IMR-90 (cell line): ENCODE results near the gene P2RX5. TPM values are rescaled to one million over a fixed set of nuclear protein-coding genes. Genes with fewer than 3 reads are reported as not detected.

ENCODE experiments used
- ATAC-seq: fragments of 200-7000 bp; cut with Tn5 transposase; 2 replicates; pipeline ENCODE4 v1.9.1; 2020; ENCODE audit warnings: low read depth, mild to moderate bottlenecking, moderate library complexity
- BruUV-seq: library from RNA; stranded (reverse); fragments of 400-500 nt; replicated peaks from 2 replicates; lab custom pipeline; 2021; lab: Mats Ljungman, UMichigan
- CTCF ChIA-PET: fragments of 300-600 bp; formaldehyde crosslinking; extraction: SDS; loops from one replicate; lab custom pipeline; 2021; ENCODE audit warnings: antibody characterized with exemption; lab: Yijun Ruan, JAX
- POLR2A ChIA-PET: fragments of 300-600 bp; sonication (Branson Sonifier 250); formaldehyde crosslinking; loops from one replicate; lab custom pipeline; 2022; ENCODE audit warnings: antibody characterized with exemption; ENCODE audit not compliant: unreplicated experiment; lab: Charles Lee
- DNase-seq: peaks from one replicate; pipeline ENCODE4 v3.0.0; 2013
- H2AFZ ChIP-seq: replicated peaks from 2 replicates; pipeline ENCODE3; 2013; ENCODE audit warnings: low read length, mild to moderate bottlenecking; ENCODE audit not compliant: poor library complexity
- H2AK5ac ChIP-seq: 2 replicates; pipeline ENCODE4 v1.6.1; 2013; ENCODE audit warnings: low read depth, low read length, inconsistent platforms
- H2AK9ac ChIP-seq: replicated peaks from 2 replicates; pipeline ENCODE3; 2013; ENCODE audit warnings: mild to moderate bottlenecking, low read depth, low read length, moderate library complexity; ENCODE audit not compliant: poor library complexity
- H2BK120ac ChIP-seq: 2 replicates; pipeline ENCODE4 v1.6.1; 2013; ENCODE audit warnings: low read depth, low read length, inconsistent platforms
- H2BK15ac ChIP-seq: 3 replicates; pipeline ENCODE4 v1.6.1; 2013; ENCODE audit warnings: low read depth, low read length, inconsistent platforms
- H2BK20ac ChIP-seq: 2 replicates; pipeline ENCODE4 v1.6.1; 2013; ENCODE audit warnings: low read depth, mild to moderate bottlenecking, inconsistent platforms, low read length, moderate library complexity
- H2BK5ac ChIP-seq: 2 replicates; pipeline ENCODE4 v1.6.1; 2013; ENCODE audit warnings: mild to moderate bottlenecking, low read depth, low read length, inconsistent platforms; ENCODE audit not compliant: poor library complexity, severe bottlenecking
- H3K14ac ChIP-seq: replicated peaks from 2 replicates; pipeline ENCODE4 v1.6.1; 2013; ENCODE audit warnings: low read depth, low read length, inconsistent platforms
- H3K18ac ChIP-seq: 2 replicates; pipeline ENCODE4 v1.6.1; 2013; ENCODE audit warnings: low read depth, low read length, control low read depth
- H3K23ac ChIP-seq: 2 replicates; pipeline ENCODE4 v1.6.1; 2013; ENCODE audit warnings: low read depth, low read length, inconsistent platforms
- H3K27ac ChIP-seq: 2 replicates; pipeline ENCODE4 v1.5.1; 2013; ENCODE audit warnings: mild to moderate bottlenecking, control low read depth, low read length; ENCODE audit not compliant: insufficient read depth
- H3K27me3 ChIP-seq: 2 replicates; pipeline ENCODE4 v1.6.1; 2013; ENCODE audit warnings: low read length; ENCODE audit not compliant: control insufficient read depth, insufficient read depth
- H3K36me3 ChIP-seq: 2 replicates; pipeline ENCODE4 v1.6.1; 2013; ENCODE audit warnings: low read length, mixed read lengths; ENCODE audit not compliant: control insufficient read depth, insufficient read depth
- H3K4ac ChIP-seq: 2 replicates; pipeline ENCODE4 v1.6.1; 2013; ENCODE audit warnings: low read depth, low read length, inconsistent platforms
- H3K4me1 ChIP-seq: 2 replicates; pipeline ENCODE4 v1.6.1; 2013; ENCODE audit warnings: low read length, mixed read lengths; ENCODE audit not compliant: control insufficient read depth, insufficient read depth
- H3K4me2 ChIP-seq: 2 replicates; pipeline ENCODE4 v1.6.1; 2013; ENCODE audit warnings: low read depth, mild to moderate bottlenecking, control low read depth, low read length, moderate library complexity
- H3K4me3 ChIP-seq: 2 replicates; pipeline ENCODE4 v1.5.1; 2013; ENCODE audit warnings: low read depth, mild to moderate bottlenecking, control low read depth, low read length, moderate library complexity; ENCODE audit not compliant: insufficient read depth
- H3K56ac ChIP-seq: 2 replicates; pipeline ENCODE4 v1.6.1; 2013; ENCODE audit warnings: low read length, inconsistent platforms; ENCODE audit not compliant: insufficient read depth; ENCODE audit errors: extremely low read depth
- H3K79me1 ChIP-seq, 2 experiments: 2 replicates each; pipeline ENCODE4 v1.6.1; 2013; ENCODE audit warnings: low read length in 2 of 2, inconsistent platforms in 1 of 2, low read depth in 1 of 2
- H3K9ac ChIP-seq: 2 replicates; pipeline ENCODE4 v1.6.1; 2013; ENCODE audit warnings: low read depth, low read length, control low read depth
- H3K9me1 ChIP-seq: 2 replicates; pipeline ENCODE4 v1.6.1; 2013; ENCODE audit warnings: low read length, inconsistent platforms; ENCODE audit not compliant: insufficient read depth
- H3K9me3 ChIP-seq: 2 replicates; pipeline ENCODE4 v1.6.1; 2013; ENCODE audit warnings: low read length; ENCODE audit not compliant: control insufficient read depth, insufficient read depth
- H4K20me1 ChIP-seq: 2 replicates; pipeline ENCODE4 v1.6.1; 2013; ENCODE audit warnings: low read length, inconsistent platforms; ENCODE audit not compliant: insufficient read depth
- H4K5ac ChIP-seq: 2 replicates; pipeline ENCODE4 v1.6.1; 2013; ENCODE audit warnings: mild to moderate bottlenecking, low read depth, low read length, control low read depth
- H4K8ac ChIP-seq, 2 experiments: 2 replicates each; pipeline ENCODE4 v1.6.1; 2013; ENCODE audit warnings: low read depth in 2 of 2, low read length in 2 of 2, control low read depth in 1 of 2, inconsistent platforms in 1 of 2
- H4K91ac ChIP-seq: 2 replicates; pipeline ENCODE4 v1.6.1; 2013; ENCODE audit warnings: low read depth, low read length, inconsistent platforms; ENCODE audit not compliant: insufficient read depth
- BHLHE40 ChIP-seq: fragments of 150-350 bp; IDR thresholded peaks from 2 replicates; pipeline ENCODE4 v1.6.1; 2016; ENCODE audit warnings: mild to moderate bottlenecking, low read depth, low read length
- CEBPB ChIP-seq: IDR thresholded peaks from 2 replicates; pipeline ENCODE4 v1.6.1; 2012; ENCODE audit warnings: low read depth, low read length, improper control_type of control experiment
- CHD1 ChIP-seq: IDR thresholded peaks from 2 replicates; pipeline ENCODE4 v1.6.1; 2012; ENCODE audit warnings: low read depth, low read length, improper control_type of control experiment
- CTCF ChIP-seq: conservative IDR thresholded peaks from 2 replicates; pipeline ENCODE4 v1.5.1; 2012; ENCODE audit warnings: mild to moderate bottlenecking, low read depth, low read length, improper control_type of control experiment
- FOS ChIP-seq: fragments of 150-350 bp; IDR thresholded peaks from 2 replicates; pipeline ENCODE4 v1.6.1; 2016; ENCODE audit warnings: low read depth, low read length
- MAFK ChIP-seq: IDR thresholded peaks from 2 replicates; pipeline ENCODE4 v1.6.1; 2012; ENCODE audit warnings: low read depth, low read length, improper control_type of control experiment
- MAZ ChIP-seq: IDR thresholded peaks from 2 replicates; pipeline ENCODE4 v1.6.1; 2012; ENCODE audit warnings: low read depth, mild to moderate bottlenecking, low read length, improper control_type of control experiment, moderate library complexity, borderline replicate concordance
- MXI1 ChIP-seq: IDR thresholded peaks from 2 replicates; pipeline ENCODE4 v1.6.1; 2012; ENCODE audit warnings: low read depth, mild to moderate bottlenecking, low read length, moderate library complexity, borderline replicate concordance
- NFE2L2 ChIP-seq: fragments of 150-350 bp; IDR thresholded peaks from 2 replicates; pipeline ENCODE4 v1.6.1; 2016; ENCODE audit warnings: low read depth, mild to moderate bottlenecking, low read length
- POLR2A ChIP-seq: IDR thresholded peaks from 2 replicates; pipeline ENCODE4 v1.6.1; 2012; ENCODE audit warnings: mild to moderate bottlenecking, low read depth, low read length
- RAD21 ChIP-seq: IDR thresholded peaks from 2 replicates; pipeline ENCODE4 v1.6.1; 2012; ENCODE audit warnings: low read length, improper control_type of control experiment
- RCOR1 ChIP-seq: IDR thresholded peaks from 2 replicates; pipeline ENCODE4 v1.6.1; 2012; ENCODE audit warnings: mild to moderate bottlenecking, low read length, improper control_type of control experiment; ENCODE audit not compliant: insufficient replicate concordance
- RFX5 ChIP-seq: IDR thresholded peaks from 2 replicates; pipeline ENCODE4 v1.8.0; 2012; ENCODE audit warnings: low read depth, mild to moderate bottlenecking, low read length, moderate library complexity
- SMC3 ChIP-seq: fragments of 150-350 bp; IDR thresholded peaks from 2 replicates; pipeline ENCODE4 v1.6.1; 2016; ENCODE audit warnings: low read depth, mild to moderate bottlenecking, antibody characterized with exemption, low read length, moderate library complexity
- WGBS, 2 experiments: methylation state at CpG; one replicate each; pipeline versions ENCODE4 v1.1.5 to v1.1.7; 2013; ENCODE audit warnings: missing lambda C conversion rate in 2 of 2; ENCODE audit not compliant: insufficient read length in 1 of 2; ENCODE audit errors: extremely low coverage in 2 of 2; 5-methylcytosine and 5-hydroxymethylcytosine counted together
- dilution Hi-C: fragments of 300-500 bp; cut with HindIII; formaldehyde crosslinking; loops from one replicate; pipeline ENCODE4 v1.14.3; 2018; ENCODE audit warnings: low sequenced_read_pairs; ENCODE audit not compliant: unreplicated experiment
- in situ Hi-C: fragments of 300-500 bp; cut with MboI; formaldehyde crosslinking; loops from 3 replicates; pipeline ENCODE4 v1.14.3; 2019; ENCODE audit warnings: low sequenced_read_pairs, inconsistent platforms, mixed read lengths
- intact Hi-C: fragments of 100-400 bp; cut with micrococcal nuclease; formaldehyde crosslinking; loops from 2 replicates; pipeline ENCODE4 v1.10.0; 2022
- polyA plus RNA-seq, 3 experiments: library from polyadenylated mRNA; depleted of rRNA; stranded (reverse); fragments of >200 nt; gene quantifications; 2 replicates each; pipeline ENCODE4 v1.2.3, GENCODE V29; 2012; ENCODE audit warnings: low replicate concordance in 1 of 3
- total RNA-seq: library from RNA; depleted of rRNA; stranded (reverse); fragments of >200 nt; gene quantifications from 2 replicates; pipeline ENCODE4 v1.2.3, GENCODE V29; 2012
- TF ChIP-seq, protein P1 (sequence below): fragments of 150-350 bp; IDR thresholded peaks from 2 replicates; pipeline ENCODE4 v1.6.1; 2017; ENCODE audit warnings: mild to moderate bottlenecking, antibody characterized with exemption, low read length, low read depth

The P2RX5 gene
- total and polyA plus RNA-seq, 2 of the 4 experiments (the other 2 are of a cell fraction): 1.8 to 3.7 TPM

DNA sequence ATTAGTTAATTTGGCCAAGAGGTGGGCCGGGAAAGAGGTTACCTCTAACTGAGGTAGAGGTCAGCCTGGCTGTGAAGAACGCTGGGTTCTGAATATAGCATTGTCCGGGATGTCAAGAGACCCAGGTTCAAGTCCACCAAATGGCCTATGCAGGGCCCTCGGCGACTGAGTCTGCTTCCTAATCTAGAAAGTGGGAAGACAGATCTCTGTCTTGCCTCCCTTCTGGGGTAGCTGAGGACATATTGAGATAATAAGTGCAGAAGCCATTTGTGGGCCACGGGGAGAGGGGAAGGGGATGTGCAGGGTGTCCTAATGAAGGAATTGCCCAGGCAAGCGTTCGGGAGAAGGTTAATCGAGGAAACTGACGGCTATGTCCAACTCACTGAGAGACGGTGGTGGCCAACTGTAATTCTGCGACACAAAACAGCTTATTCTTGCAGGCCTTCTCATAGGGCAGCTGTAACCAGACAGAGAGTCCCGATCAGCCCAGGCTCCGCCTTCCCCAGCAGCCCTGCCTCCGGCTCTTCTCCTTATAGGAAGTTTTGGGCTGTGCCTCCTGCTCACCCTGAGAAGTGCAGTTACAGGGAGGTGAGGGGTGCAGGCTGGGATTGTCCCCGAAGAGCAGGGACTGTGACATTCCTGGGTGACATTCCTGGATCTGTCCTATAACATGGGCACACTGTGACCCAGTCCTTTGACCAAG is 43.6 kb upstream of the P2RX5 start:
- Histone ChIP-seq H4K91ac (no peak overlapping the region), H3K9ac (no peak overlapping the region), H3K18ac (no peak overlapping the region), H4K8ac (no peak overlapping the region), H2BK20ac (no peak overlapping the region), H2BK5ac (no peak overlapping the region), H3K27me3 (peaks cover 9% of the 10 kb centered on the region; the same call in 1 of the 2 replicates), H3K79me1 (no peaks in the 10 kb centered on the region), H3K27ac (no peak overlapping the region), H3K9me1 (no peaks in the 10 kb centered on the region), H4K20me1 (no peaks in the 10 kb centered on the region), H3K4ac (no peak overlapping the region), H2AFZ (no peak overlapping the region), H3K4me1 (peaks cover 5% of the 10 kb centered on the region; the same call in 1 of the 2 replicates), H2AK9ac (peak overlapping the region; percentile 18), H3K56ac (no peak overlapping the region), H2AK5ac (no peak overlapping the region), H4K5ac (no peak overlapping the region), H3K36me3 (no peaks in the 10 kb centered on the region), H3K14ac (no peak overlapping the region), H2BK120ac (no peak overlapping the region), H3K4me3 (no peak overlapping the region), H3K23ac (no peak overlapping the region), H2BK15ac (no peak overlapping the region), H3K4me2 (no peak overlapping the region), H3K9me3 (no peaks in the 10 kb centered on the region)
- POLR2A ChIA-PET: interaction anchor here (0.7 kb wide), 1 partner anchor 86 kb away, joined by 13 read pairs; no protein-coding TSS in a partner anchor
- intact Hi-C loops (loop anchor here (2.0 to 10.0 kb wide), 4 partner anchors 63 to 695 kb away; no protein-coding TSS in a partner anchor), dilution Hi-C loops (no loop called here), in situ Hi-C loops (loop anchor here (5.0 to 25.0 kb wide), 2 partner anchors 88 to 273 kb away; no protein-coding TSS in a partner anchor)
- WGBS, 2 experiments: 82% methylated on average over 8 of the region's 16 CpGs; no CpG with 5 or more reads in 1 of the 2 experiments
- CTCF ChIA-PET: interaction anchor here (1.3 kb wide), 1 partner anchor 10 kb away, joined by 4 read pairs; no protein-coding TSS in a partner anchor
- no peak for ATAC-seq
- BruUV-seq: no TSS peak
- DNase-seq: no peak
- no peak for TF ChIP-seq FOS
- no peak for TF ChIP-seq RFX5
- TF ChIP-seq CTCF: no peak
- no peak for TF ChIP-seq RCOR1
- TF ChIP-seq MAFK: no peak
- TF ChIP-seq CEBPB: no peak
- TF ChIP-seq MXI1: no peak
- TF ChIP-seq POLR2A: no peak
- no peak for TF ChIP-seq BHLHE40
- no peak for TF ChIP-seq RAD21
- no peak for TF ChIP-seq MAZ
- TF ChIP-seq, protein P1, sequence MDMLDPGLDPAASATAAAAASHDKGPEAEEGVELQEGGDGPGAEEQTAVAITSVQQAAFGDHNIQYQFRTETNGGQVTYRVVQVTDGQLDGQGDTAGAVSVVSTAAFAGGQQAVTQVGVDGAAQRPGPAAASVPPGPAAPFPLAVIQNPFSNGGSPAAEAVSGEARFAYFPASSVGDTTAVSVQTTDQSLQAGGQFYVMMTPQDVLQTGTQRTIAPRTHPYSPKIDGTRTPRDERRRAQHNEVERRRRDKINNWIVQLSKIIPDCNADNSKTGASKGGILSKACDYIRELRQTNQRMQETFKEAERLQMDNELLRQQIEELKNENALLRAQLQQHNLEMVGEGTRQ: no peak
- no peak for TF ChIP-seq NFE2L2
- no peak for TF ChIP-seq SMC3
- no peak for TF ChIP-seq CHD1
